Natural killer cell (primary cell): ENCODE results near the gene DACT1. TPM values are rescaled to one million over a fixed set of nuclear protein-coding genes. Genes with fewer than 3 reads are reported as not detected.

ENCODE experiments used
- ATAC-seq, 3 donors: fragments of 150-1000 bp in 2 of 3; fragments of 200-7000 bp in 1 of 3; cut with Tn5 transposase; 1 replicate in 1 of 3; 2 replicates in 2 of 3; pipeline ENCODE4 v1.10.0; 2021; ENCODE audit warnings: mild to moderate bottlenecking in 2 of 3, moderate library complexity in 2 of 3
- DNase-seq, 2 donors: peaks; one replicate each; pipeline versions ENCODE4 v3.0.0 to v3.0.0-alpha.2; 2013 to 2021; ENCODE audit warnings: mixed read lengths in 1 of 2
- H3K27ac ChIP-seq: one replicate; pipeline ENCODE4 v1.5.1; 2013; ENCODE audit warnings: mild to moderate bottlenecking, low read length
- H3K27me3 ChIP-seq: one replicate; pipeline ENCODE4 v1.6.1; 2013; ENCODE audit warnings: low read length; ENCODE audit not compliant: control insufficient read depth, insufficient read depth
- H3K36me3 ChIP-seq: one replicate; pipeline ENCODE4 v1.6.1; 2013; ENCODE audit warnings: low read length; ENCODE audit not compliant: control insufficient read depth, insufficient read depth
- H3K4me1 ChIP-seq: one replicate; pipeline ENCODE4 v1.6.1; 2013; ENCODE audit warnings: low read length; ENCODE audit not compliant: control insufficient read depth, insufficient read depth
- H3K4me3 ChIP-seq: one replicate; pipeline ENCODE4 v1.5.1; 2013; ENCODE audit warnings: low read length
- H3K9me3 ChIP-seq: one replicate; pipeline ENCODE4 v1.6.1; 2013; ENCODE audit warnings: low read length; ENCODE audit not compliant: control insufficient read depth, insufficient read depth
- H3K27ac Mint-ChIP-seq, 2 donors: one replicate each; pipeline ENCODE4 v1.8.0; 2022; ENCODE audit warnings: mild to moderate bottlenecking in 2 of 2, mixed read lengths in 2 of 2, moderate library complexity in 1 of 2
- H3K27me3 Mint-ChIP-seq, 2 donors: one replicate each; pipeline ENCODE4 v1.8.0; 2022; ENCODE audit warnings: low read depth in 2 of 2, mixed read lengths in 2 of 2
- H3K36me3 Mint-ChIP-seq: one replicate; pipeline ENCODE4 v1.8.0; 2022; ENCODE audit warnings: mixed read lengths
- H3K4me1 Mint-ChIP-seq, 2 donors: one replicate each; pipeline ENCODE4 v1.8.0; 2022; ENCODE audit warnings: mixed read lengths in 2 of 2
- H3K4me3 Mint-ChIP-seq: one replicate; pipeline ENCODE4 v1.8.0; 2022; ENCODE audit warnings: mild to moderate bottlenecking, moderate library complexity, mixed read lengths
- H3K9me3 Mint-ChIP-seq, 2 donors: one replicate each; pipeline ENCODE4 v1.8.0; 2022; ENCODE audit warnings: mixed read lengths in 2 of 2
- CTCF ChIP-seq: fragments of 200-600 bp; IDR thresholded peaks from one replicate; pipeline ENCODE4 v1.8.0; 2022; ENCODE audit warnings: antibody characterized with exemption
- WGBS: methylation state at CpG from one replicate; pipeline ENCODE4 v1.1.7; 2013; ENCODE audit warnings: missing lambda C conversion rate; ENCODE audit not compliant: insufficient coverage; 5-methylcytosine and 5-hydroxymethylcytosine counted together
- intact Hi-C: fragments of 100-400 bp; cut with micrococcal nuclease; formaldehyde crosslinking; loops from one replicate; pipeline ENCODE4 v1.14.2; 2022
- total RNA-seq, 4 donors: library from RNA; stranded (reverse); fragments of 120-200 nt in 1 of 4; gene quantifications; one replicate each; pipeline versions ENCODE4 v1.2.3 to v1.2.4, GENCODE V29; 2013 to 2022

The DACT1 gene
- total RNA-seq, 3 donors from 2014 or later (not counting 1 experiment from before 2014, with no cell fraction given), result 0.20 to 0.45 (median 0.33) TPM

GRCh38 chr14:58599707-58600106 is 38.1 kb upstream of the DACT1 start:
- H3K27me3 ChIP-seq, result no peaks in the 10 kb centered on the region
- ATAC-seq (no peak), DNase-seq (no peak)
- Mint-ChIP-seq H3K27ac (no peak overlapping the region), H3K27me3 (no peaks in the 10 kb centered on the region), H3K4me1 (no peaks in the 10 kb centered on the region), H3K4me3 (no peak overlapping the region), H3K36me3 (no peaks in the 10 kb centered on the region), H3K9me3 (no peaks in the 10 kb centered on the region)
- 95% methylated on average over 2 of the region's 2 CpGs for WGBS
- intact Hi-C loops, result no loop called here
- no peak overlapping the region for H3K27ac ChIP-seq
- no peaks in the 10 kb centered on the region for H3K4me1 ChIP-seq
- H3K4me3 ChIP-seq, result no peak overlapping the region
- no peak for TF ChIP-seq CTCF
- H3K9me3 ChIP-seq, result no peaks in the 10 kb centered on the region
- H3K36me3 ChIP-seq, result no peaks in the 10 kb centered on the region

GRCh38 chr14:58605465-58605864 is 32.3 kb upstream of the DACT1 start:
- Histone ChIP-seq H3K4me1 (no peaks in the 10 kb centered on the region), H3K36me3 (no peaks in the 10 kb centered on the region), H3K9me3 (no peaks in the 10 kb centered on the region), H3K4me3 (no peak overlapping the region), H3K27ac (no peak overlapping the region), H3K27me3 (no peaks in the 10 kb centered on the region)
- ATAC-seq, result no peak
- no peak overlapping the region for H3K4me3 Mint-ChIP-seq
- TF ChIP-seq CTCF, result no peak
- intact Hi-C loops, result no loop called here
- DNase-seq, result no peak
- no peaks in the 10 kb centered on the region for H3K4me1 Mint-ChIP-seq
- H3K27ac Mint-ChIP-seq, result no peak overlapping the region
- H3K27me3 Mint-ChIP-seq, result peaks cover 0 to 4% of the 10 kb centered on the region in 2 donors
- no peaks in the 10 kb centered on the region for H3K36me3 Mint-ChIP-seq
- H3K9me3 Mint-ChIP-seq, result no peaks in the 10 kb centered on the region
- 72% methylated on average over 4 of the region's 4 CpGs for WGBS

GRCh38 chr14:58607131-58607951 is 30.4 kb upstream of the DACT1 start:
- H3K36me3 ChIP-seq, result no peaks in the 10 kb centered on the region
- H3K27me3 ChIP-seq, result no peaks in the 10 kb centered on the region
- Mint-ChIP-seq H3K27me3 (peaks cover 0 to 4% of the 10 kb centered on the region in 2 donors), H3K4me1 (no peaks in the 10 kb centered on the region), H3K4me3 (no peak overlapping the region), H3K27ac (no peak overlapping the region), H3K36me3 (no peaks in the 10 kb centered on the region), H3K9me3 (no peaks in the 10 kb centered on the region)
- no peak for ATAC-seq
- H3K4me1 ChIP-seq, result no peaks in the 10 kb centered on the region
- H3K27ac ChIP-seq, result no peak overlapping the region
- TF ChIP-seq CTCF, result no peak
- no peak for DNase-seq
- H3K4me3 ChIP-seq, result no peak overlapping the region
- 87% methylated on average over 6 of the region's 7 CpGs for WGBS
- intact Hi-C loops, result no loop called here
- no peaks in the 10 kb centered on the region for H3K9me3 ChIP-seq

- Mint-ChIP-seq H3K36me3 (no peaks in the 10 kb centered on the region), H3K4me1 (no peaks in the 10 kb centered on the region), H3K27me3 (peaks cover 0 to 4% of the 10 kb centered on the region in 2 donors), H3K4me3 (no peak overlapping the region), H3K27ac (no peak overlapping the region), H3K9me3 (no peaks in the 10 kb centered on the region)
- Histone ChIP-seq H3K9me3 (no peaks in the 10 kb centered on the region), H3K27me3 (no peaks in the 10 kb centered on the region), H3K4me3 (no peak overlapping the region), H3K27ac (no peak overlapping the region), H3K4me1 (no peaks in the 10 kb centered on the region), H3K36me3 (no peaks in the 10 kb centered on the region)
- intact Hi-C loops, result no loop called here
- ATAC-seq (no peak), DNase-seq (no peak)
- TF ChIP-seq CTCF, result no peak
- 82% methylated on average over 2 of the region's 3 CpGs for WGBS
These were observed 29.8 kb upstream of the DACT1 start for GRCh38 chr14:58607952-58608317.
